ENCODE measurements around the gene APBB2. TPM values are rescaled to one million over a fixed set of nuclear protein-coding genes. Genes with fewer than 3 reads are reported as not detected.

The APBB2 gene
- total RNA-seq, 1 experiment from 2014 or later, result 80.7 TPM

GRCh38 chr4:41038304-41038703 is 176.0 kb downstream of the APBB2 start:
- Histone ChIP-seq H3K36me3 (ENCODE audit: control insufficient read depth, insufficient read depth, low read length) (no peaks in the 10 kb centered on the region; the same call in 1 of the 2 replicates), H3K4me3 (ENCODE audit: low read depth, low read length) (no peak overlapping the region), H3K9me3 (no peaks in the 10 kb centered on the region), H3K4me1 (peaks cover 4% of the 10 kb centered on the region; the same call in 1 of the 2 replicates), H3K27me3 (replicated peaks; ENCODE audit: control insufficient read depth, insufficient read depth, low read length) (no peaks in the 10 kb centered on the region)
- no peaks in the 10 kb centered on the region for H3K27me3 Mint-ChIP-seq (ENCODE audit: insufficient read depth, unreplicated experiment)
- peaks cover 7% of the 10 kb centered on the region for H3K4me1 Mint-ChIP-seq (ENCODE audit: low read depth, unreplicated experiment)
- POLR2A ChIA-PET, result no interaction called here
- TF ChIP-seq CTCF (IDR thresholded peaks at IDR 0.05; ENCODE audit: insufficient read depth in 1 of 2, low read depth in 1 of 2, low read length in 1 of 2, severe bottlenecking in 1 of 2, unreplicated experiment in 1 of 2), result no peak
- no peak for DNase-seq
- peak overlapping the region; percentile 11 for H3K27ac Mint-ChIP-seq (ENCODE audit: unreplicated experiment)
- no TSS peak for BruUV-seq (replicated peaks)
- CTCF ChIA-PET, result interaction anchor here (0.6 kb wide), 1 partner anchor 22 kb away, joined by 3 read pairs; no protein-coding TSS in a partner anchor
- no peaks in the 10 kb centered on the region for H3K9me3 Mint-ChIP-seq (ENCODE audit: unreplicated experiment)
- intact Hi-C loops (cut with micrococcal nuclease; ENCODE audit: unreplicated experiment), result no loop called here
- no peak overlapping the region for H3K4me3 Mint-ChIP-seq (ENCODE audit: unreplicated experiment)
- H3K36me3 Mint-ChIP-seq (ENCODE audit: insufficient read depth, unreplicated experiment), result peaks cover 10% of the 10 kb centered on the region

GRCh38 chr4:41029098-41029497 is 185.2 kb downstream of the APBB2 start:
- peak overlapping the region; percentile 73 for H3K27ac Mint-ChIP-seq (ENCODE audit: unreplicated experiment)
- intact Hi-C loops (cut with micrococcal nuclease; ENCODE audit: unreplicated experiment), result no loop called here
- TF ChIP-seq CTCF (IDR thresholded peaks at IDR 0.05; ENCODE audit: insufficient read depth in 1 of 2, low read depth in 1 of 2, low read length in 1 of 2, severe bottlenecking in 1 of 2, unreplicated experiment in 1 of 2), result no peak
- H3K4me1 Mint-ChIP-seq (ENCODE audit: low read depth, unreplicated experiment), result no peaks in the 10 kb centered on the region
- Histone ChIP-seq H3K9me3 (peaks cover 30% of the 10 kb centered on the region), H3K27me3 (replicated peaks; ENCODE audit: control insufficient read depth, insufficient read depth, low read length) (no peaks in the 10 kb centered on the region), H3K36me3 (ENCODE audit: control insufficient read depth, insufficient read depth, low read length) (no peaks in the 10 kb centered on the region; the same call in 1 of the 2 replicates), H3K4me3 (ENCODE audit: low read depth, low read length) (no peak overlapping the region), H3K4me1 (no peaks in the 10 kb centered on the region)
- ChIA-PET POLR2A (no interaction called here), CTCF (no interaction called here)
- H3K27me3 Mint-ChIP-seq (ENCODE audit: insufficient read depth, unreplicated experiment), result no peaks in the 10 kb centered on the region
- H3K4me3 Mint-ChIP-seq (ENCODE audit: unreplicated experiment), result no peak overlapping the region
- no peak for DNase-seq
- peaks cover 50% of the 10 kb centered on the region for H3K9me3 Mint-ChIP-seq (ENCODE audit: unreplicated experiment)
- peaks cover 71% of the 10 kb centered on the region for H3K36me3 Mint-ChIP-seq (ENCODE audit: insufficient read depth, unreplicated experiment)
- no TSS peak for BruUV-seq (replicated peaks)

- no peak overlapping the region for H3K4me3 ChIP-seq (ENCODE audit: low read depth, low read length)
- CTCF ChIA-PET, result no interaction called here
- no peak for DNase-seq
- H3K27me3 Mint-ChIP-seq (ENCODE audit: insufficient read depth, unreplicated experiment), result no peaks in the 10 kb centered on the region
- H3K27me3 ChIP-seq (replicated peaks; ENCODE audit: control insufficient read depth, insufficient read depth, low read length), result no peaks in the 10 kb centered on the region
- no peaks in the 10 kb centered on the region; the same call in 1 of the 2 replicates for H3K36me3 ChIP-seq (ENCODE audit: control insufficient read depth, insufficient read depth, low read length)
- H3K36me3 Mint-ChIP-seq (ENCODE audit: insufficient read depth, unreplicated experiment), result peaks cover 69% of the 10 kb centered on the region
- peaks cover 54% of the 10 kb centered on the region for H3K9me3 Mint-ChIP-seq (ENCODE audit: unreplicated experiment)
- H3K27ac Mint-ChIP-seq (ENCODE audit: unreplicated experiment), result peak overlapping the region; percentile 73
- no peaks in the 10 kb centered on the region for H3K4me1 Mint-ChIP-seq (ENCODE audit: low read depth, unreplicated experiment)
- no TSS peak for BruUV-seq (replicated peaks)
- TF ChIP-seq CTCF (IDR thresholded peaks at IDR 0.05; ENCODE audit: insufficient read depth in 1 of 2, low read depth in 1 of 2, low read length in 1 of 2, severe bottlenecking in 1 of 2, unreplicated experiment in 1 of 2), result no peak
- POLR2A ChIA-PET, result no interaction called here
- peaks cover 31% of the 10 kb centered on the region for H3K9me3 ChIP-seq
- H3K4me3 Mint-ChIP-seq (ENCODE audit: unreplicated experiment), result no peak overlapping the region
- intact Hi-C loops (cut with micrococcal nuclease; ENCODE audit: unreplicated experiment), result no loop called here
- no peaks in the 10 kb centered on the region for H3K4me1 ChIP-seq
Observed at GRCh38 chr4:41028392-41029076, 185.8 kb downstream of the APBB2 start.

All from Caco-2 (cell line).